ENCODE measurements around the gene ATF6. TPM values are rescaled to one million over a fixed set of nuclear protein-coding genes. Genes with fewer than 3 reads are reported as not detected.

Gene ATF6
- total RNA-seq, 6 experiments from 2014 or later: 16.5 to 24.4 (median 20.4) TPM

GRCh38 chr1:161981126-161981525 lies 215.0 kb downstream of the ATF6 start:
- WGBS (ENCODE audit: insufficient coverage, low coverage, low lambda C conversion rate, missing lambda C conversion rate): 94% methylated on average over 4 of the region's 8 CpGs
- TF ChIP-seq CTCF (IDR thresholded peaks at IDR 0.05) (no peak), POLR2A (IDR thresholded peaks at IDR 0.05) (no peak)
- intact Hi-C loops (cut with DNase I): no loop called here
- no peaks in the 10 kb centered on the region for H3K27me3 ChIP-seq
- no peak overlapping the region for H3K4me3 ChIP-seq
- H3K4me1 ChIP-seq: no peaks in the 10 kb centered on the region
- no peak overlapping the region for H3K27ac ChIP-seq
- DNase-seq: no peak
- H3K36me3 ChIP-seq: no peaks in the 10 kb centered on the region
- no peaks in the 10 kb centered on the region for H3K9me3 ChIP-seq
- no peak for ATAC-seq

- H3K27ac ChIP-seq: no peak overlapping the region
- ATAC-seq (no peak), DNase-seq (no peak)
- H3K9me3 ChIP-seq: no peaks in the 10 kb centered on the region
- H3K4me3 ChIP-seq: no peak overlapping the region
- intact Hi-C loops (cut with DNase I): no loop called here
- no peaks in the 10 kb centered on the region for H3K36me3 ChIP-seq
- WGBS (ENCODE audit: insufficient coverage, low coverage, low lambda C conversion rate, missing lambda C conversion rate): 80% methylated on average over 4 of the region's 11 CpGs
- H3K27me3 ChIP-seq: no peaks in the 10 kb centered on the region
- H3K4me1 ChIP-seq: no peaks in the 10 kb centered on the region
- TF ChIP-seq CTCF (IDR thresholded peaks at IDR 0.05): no peak
These were observed 215.8 kb downstream of the ATF6 start for GRCh38 chr1:161981735-161982506.

- Histone ChIP-seq H3K27me3 (no peaks in the 10 kb centered on the region), H3K36me3 (no peaks in the 10 kb centered on the region), H3K4me1 (no peaks in the 10 kb centered on the region), H3K9me3 (no peaks in the 10 kb centered on the region), H3K4me3 (no peak overlapping the region), H3K27ac (no peak overlapping the region)
- DNase-seq (no peak), ATAC-seq (no peak)
- intact Hi-C loops (cut with DNase I): no loop called here
- 55% methylated on average over 5 of the region's 5 CpGs for WGBS (ENCODE audit: insufficient coverage, low coverage, low lambda C conversion rate, missing lambda C conversion rate)
- no peak for TF ChIP-seq CTCF (IDR thresholded peaks at IDR 0.05)
- TF ChIP-seq POLR2A (IDR thresholded peaks at IDR 0.05): no peak
These were observed 216.4 kb downstream of the ATF6 start for GRCh38 chr1:161982507-161982895.

GRCh38 chr1:161982917-161983316 lies 216.8 kb downstream of the ATF6 start:
- DNase-seq: no peak
- Histone ChIP-seq H3K9me3 (no peaks in the 10 kb centered on the region), H3K4me3 (no peak overlapping the region), H3K4me1 (no peaks in the 10 kb centered on the region), H3K27me3 (no peaks in the 10 kb centered on the region), H3K27ac (no peak overlapping the region), H3K36me3 (no peaks in the 10 kb centered on the region)
- WGBS (ENCODE audit: insufficient coverage, low coverage, low lambda C conversion rate, missing lambda C conversion rate): 83% methylated on average over 8 of the region's 9 CpGs
- TF ChIP-seq POLR2A (IDR thresholded peaks at IDR 0.05) (no peak), CTCF (IDR thresholded peaks at IDR 0.05) (no peak)
- ATAC-seq: no peak
- intact Hi-C loops (cut with DNase I): no loop called here
